ENCODE results near the gene BET1L.
"Not testable (repeated sequence)": the region's sequence is repeated elsewhere in the genome, so short reads cannot be mapped to it uniquely, and the experiment has no call there.

BET1L gene

GRCh38 chr11:227824-228379 lies 20.7 kb upstream of the BET1L start:
- DNase-seq (ENCODE audit: low spot score), result no peak

- no peak for DNase-seq (ENCODE audit: low spot score)
Observed at GRCh38 chr11:225734-226453, 18.7 kb upstream of the BET1L start.

GRCh38 chr11:224424-224823 lies 17.2 kb upstream of the BET1L start:
- no peak for DNase-seq (ENCODE audit: low spot score)

- no peak for DNase-seq (ENCODE audit: low spot score)
Observed at GRCh38 chr11:223884-224283, 16.7 kb upstream of the BET1L start.

DNA sequence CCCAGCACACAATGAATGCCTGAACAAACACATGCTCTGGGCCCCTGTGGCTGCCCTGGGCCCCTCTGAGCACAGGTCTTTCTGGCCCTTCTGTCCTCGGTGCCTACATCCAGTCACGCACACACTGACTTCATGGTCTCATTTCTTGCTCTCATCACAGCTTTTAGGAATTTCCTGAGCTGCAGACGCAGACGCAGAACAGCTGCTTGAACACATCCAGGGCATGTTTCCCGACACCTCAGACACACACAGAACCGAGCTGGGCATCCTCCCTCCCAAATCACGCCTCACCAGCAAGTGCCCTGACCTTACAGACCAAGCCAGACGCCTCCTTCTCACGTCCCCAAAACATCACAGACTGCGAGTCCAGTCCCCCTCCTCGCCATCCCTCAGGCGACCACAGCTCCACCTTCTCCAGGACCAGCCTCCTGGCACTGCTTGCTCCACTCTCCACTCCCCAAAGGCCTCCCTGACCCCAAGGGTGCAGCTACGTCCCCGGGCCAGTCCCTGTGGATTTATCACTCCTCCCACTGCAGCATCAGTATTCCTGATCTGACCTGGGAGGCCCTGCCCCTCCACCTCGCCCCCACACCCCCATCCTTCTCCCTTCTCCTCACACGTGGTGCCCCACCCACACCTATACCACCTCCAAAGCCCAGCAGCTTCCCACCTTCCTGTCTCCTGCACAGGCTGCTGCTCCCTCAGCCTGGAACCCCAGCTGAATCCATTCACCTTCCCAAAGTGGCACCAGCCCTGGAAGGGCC lies 16.0 kb upstream of the BET1L start:
- DNase-seq (ENCODE audit: low spot score), result no peak

GRCh38 chr11:221998-222789 lies 15.0 kb upstream of the BET1L start:
- DNase-seq (ENCODE audit: low spot score), result no peak

GRCh38 chr11:221539-221938 lies 14.3 kb upstream of the BET1L start:
- no peak for DNase-seq (ENCODE audit: low spot score)

DNA sequence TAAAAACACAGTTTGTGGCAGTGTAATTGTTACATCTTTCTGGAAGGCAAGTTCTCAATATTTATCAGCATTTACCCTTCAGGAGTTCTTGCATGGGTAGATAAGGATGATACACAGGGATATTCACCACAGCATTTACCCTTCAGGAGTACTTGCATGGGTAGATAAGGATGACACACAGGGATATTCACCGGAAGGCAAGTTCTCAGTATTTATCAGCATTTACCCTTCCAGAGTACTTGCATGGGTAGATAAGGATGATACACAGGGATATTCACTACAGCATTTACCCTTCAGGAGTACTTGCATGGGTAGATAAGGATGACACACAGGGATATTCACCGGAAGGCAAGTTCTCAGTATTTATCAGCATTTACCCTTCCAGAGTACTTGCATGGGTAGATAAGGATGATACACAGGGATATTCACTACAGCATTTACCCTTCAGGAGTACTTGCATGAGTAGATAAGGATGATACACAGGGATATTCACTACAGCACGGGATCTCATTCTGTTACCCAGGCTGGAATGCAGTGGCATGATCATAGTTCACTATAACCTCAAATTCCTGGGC lies 13.5 kb upstream of the BET1L start:
- DNase-seq (ENCODE audit: low spot score), result not testable (repeated sequence)

DNA sequence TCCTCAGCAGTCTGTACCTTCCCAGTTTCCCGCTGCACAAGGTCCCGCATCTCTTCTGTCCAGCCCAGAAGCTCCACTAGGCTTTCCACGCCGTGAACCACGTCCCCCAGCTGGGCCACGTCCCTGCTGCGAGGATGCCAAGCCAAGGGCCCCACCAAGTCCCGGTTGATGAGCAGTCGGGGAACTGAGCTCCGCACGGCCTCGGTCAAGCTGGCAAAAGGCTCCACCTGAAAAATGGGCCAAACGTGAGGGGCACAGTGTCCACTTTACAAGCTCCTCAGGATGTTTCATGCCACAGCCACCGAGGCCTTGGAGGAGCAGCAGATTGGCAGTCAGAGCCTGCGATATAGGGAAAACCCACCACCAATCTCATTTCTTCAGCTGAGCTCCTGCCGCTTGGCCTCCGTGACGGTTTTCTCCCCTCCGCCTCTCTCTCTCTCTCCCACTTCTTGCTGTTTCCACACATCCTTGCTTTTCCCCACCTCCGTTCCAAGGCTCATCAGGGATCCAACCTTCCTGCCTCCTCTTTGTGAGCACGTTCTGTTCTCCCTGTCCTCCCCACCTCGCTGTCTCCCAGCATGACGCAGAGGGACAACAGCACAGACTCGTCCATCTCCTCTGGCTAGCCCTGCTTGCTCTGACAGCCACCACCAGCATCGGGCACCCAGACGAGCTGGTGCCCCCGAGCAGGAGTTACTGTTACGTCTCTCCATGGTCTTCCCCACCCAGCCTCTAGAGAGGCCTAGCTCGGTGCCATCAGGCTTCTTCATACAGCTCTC lies 11.8 kb upstream of the BET1L start:
- DNase-seq (ENCODE audit: low spot score), result no peak

DNA sequence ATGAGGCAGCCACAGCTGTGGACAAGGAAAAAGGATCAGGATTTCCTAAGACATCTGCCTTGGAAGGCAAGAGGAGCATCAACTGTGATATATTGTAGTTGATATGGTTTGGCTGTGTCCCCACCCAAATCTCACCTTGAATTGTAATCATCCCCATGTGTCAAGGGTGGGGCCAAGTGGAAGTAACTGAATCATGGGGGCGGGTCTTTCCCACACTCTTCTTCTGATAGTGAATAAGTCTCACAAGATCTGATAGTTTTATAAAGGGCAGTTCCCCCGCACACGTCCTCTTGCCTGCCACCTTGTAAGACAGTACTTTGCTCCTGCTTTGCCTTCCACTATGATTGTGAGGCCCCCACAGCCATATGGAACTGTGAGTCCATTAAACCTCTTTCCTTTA lies 10.5 kb upstream of the BET1L start:
- DNase-seq (ENCODE audit: low spot score), result no peak

DNA sequence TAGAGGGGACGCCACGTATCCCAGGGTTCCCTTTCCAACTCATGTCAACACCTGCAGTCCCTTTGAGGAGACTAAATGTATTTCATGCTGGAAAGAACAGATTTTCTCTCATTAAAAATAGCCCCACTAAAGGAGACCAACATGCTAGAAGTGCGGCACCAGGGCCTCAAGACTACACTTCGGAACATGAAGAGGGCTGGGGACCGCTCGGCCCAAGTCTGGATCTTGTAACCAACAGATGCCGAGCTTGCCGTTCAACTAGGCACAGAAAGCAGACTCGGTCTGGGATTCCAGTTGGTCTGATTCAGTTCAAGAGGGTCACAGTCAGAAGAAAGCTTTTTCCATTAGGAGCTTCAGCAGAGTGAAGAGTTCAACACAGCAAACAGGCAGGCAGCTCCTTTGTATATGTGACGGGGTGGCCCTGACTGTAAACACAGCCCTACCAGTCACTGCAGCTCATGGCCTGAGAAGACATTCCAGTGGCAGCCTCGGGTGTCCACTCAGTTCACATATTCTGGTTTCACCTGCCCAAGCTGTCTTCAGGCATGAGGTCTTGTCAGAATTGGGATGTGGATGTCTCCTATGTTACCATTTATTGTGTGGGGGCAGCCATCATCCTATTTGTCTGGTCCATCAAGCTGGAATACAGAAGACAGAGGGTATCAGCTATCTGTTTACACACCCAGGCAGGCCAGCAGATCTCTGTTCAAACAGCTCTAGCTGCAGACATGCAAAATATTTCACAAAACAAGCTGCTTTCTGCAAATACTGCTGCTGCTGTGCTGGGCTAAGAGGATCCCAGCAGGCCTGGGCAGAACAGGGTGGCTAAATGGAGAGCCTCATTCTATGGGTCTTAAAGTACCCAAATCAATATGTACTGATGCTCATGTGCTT lies 9.1 kb upstream of the BET1L start:
- no peak for DNase-seq (ENCODE audit: low spot score)

DNA sequence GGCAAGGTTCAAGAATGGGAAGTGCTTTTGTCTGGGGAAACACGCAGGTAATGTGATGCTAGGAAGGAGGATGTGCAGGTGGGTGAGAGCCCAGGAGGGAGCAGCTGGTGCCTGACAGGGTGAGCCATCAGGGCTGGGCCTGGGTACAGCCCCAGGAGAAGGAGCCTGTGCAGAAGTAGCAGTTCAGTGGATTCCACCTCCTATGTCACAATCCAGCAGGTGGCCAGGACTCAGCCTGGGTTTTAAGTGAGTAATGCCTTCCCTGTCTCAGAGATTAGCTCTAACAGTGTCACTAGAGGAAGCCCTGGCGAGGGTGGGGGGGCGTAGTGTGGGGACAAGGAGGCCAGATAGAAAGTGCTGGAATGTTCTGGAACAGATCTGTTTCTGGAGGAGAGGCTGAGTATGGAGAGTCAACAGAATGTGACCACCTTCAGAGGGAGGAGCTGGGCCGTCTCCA lies 8.4 kb upstream of the BET1L start:
- DNase-seq (ENCODE audit: low spot score), result no peak

- no peak for DNase-seq (ENCODE audit: low spot score)
Observed at GRCh38 chr11:214083-214482, 6.9 kb upstream of the BET1L start.

DNA sequence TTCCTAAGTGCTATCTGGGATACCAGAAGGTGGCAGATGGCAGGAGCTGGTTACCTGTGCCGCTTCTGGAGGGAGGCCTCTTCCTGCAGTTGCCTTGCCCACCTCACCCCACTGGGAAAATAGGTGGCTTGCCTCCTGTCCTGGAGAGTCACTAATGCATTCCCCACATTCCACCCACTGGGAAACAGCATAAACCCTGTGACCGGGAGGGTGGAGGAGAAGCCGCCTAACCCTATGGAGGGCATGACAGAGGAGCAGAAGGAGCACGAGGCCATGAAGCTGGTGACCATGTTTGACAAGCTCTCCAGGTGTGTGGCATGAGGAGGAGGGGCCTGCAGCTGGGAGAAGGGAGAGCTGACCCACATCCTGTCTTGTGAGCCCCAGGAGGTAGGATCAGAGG lies 5.9 kb upstream of the BET1L start:
- no peak for DNase-seq (ENCODE audit: low spot score)

DNA sequence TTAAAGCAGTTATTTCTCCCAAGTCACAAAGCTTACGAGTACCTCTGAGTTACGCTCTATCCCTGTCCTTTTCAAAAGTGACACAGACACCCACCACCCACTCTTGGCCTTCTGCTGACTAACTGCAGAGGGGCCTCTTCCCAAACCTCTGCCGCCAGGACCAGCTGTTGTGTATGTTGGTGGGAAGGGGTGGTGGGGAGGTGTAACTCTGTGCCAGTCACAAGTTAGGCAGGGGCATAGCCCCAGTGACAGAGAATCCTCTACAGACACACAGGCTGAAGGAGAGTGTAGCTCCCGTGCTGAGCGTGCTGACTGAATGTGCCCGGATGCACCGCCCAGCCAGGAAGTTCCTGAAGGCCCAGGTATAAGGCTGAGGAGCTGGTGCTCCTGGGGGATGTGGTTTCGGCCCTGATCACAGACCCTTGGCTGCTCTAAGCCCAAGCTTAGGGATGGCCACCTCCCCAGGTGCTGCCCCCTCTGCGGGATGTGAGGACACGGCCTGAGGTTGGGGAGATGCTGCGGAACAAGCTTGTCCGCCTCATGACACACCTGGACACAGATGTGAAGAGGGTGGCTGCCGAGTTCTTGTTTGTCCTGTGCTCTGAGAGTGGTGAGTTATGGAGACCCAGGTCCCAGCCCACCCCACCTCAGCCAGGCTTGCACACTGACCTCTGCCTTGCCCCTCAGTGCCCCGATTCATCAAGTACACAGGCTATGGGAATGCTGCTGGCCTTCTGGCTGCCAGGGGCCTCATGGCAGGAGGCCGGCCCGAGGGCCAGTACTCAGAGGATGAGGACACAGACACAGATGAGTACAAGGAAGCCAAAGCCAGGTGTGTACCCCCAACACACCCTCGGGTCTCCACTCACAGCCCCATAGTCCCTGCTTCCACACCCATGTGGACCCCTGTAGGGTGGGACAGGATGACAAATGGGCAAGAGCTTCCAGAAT lies 5.2 kb upstream of the BET1L start:
- no peak for DNase-seq (ENCODE audit: low spot score)

DNA sequence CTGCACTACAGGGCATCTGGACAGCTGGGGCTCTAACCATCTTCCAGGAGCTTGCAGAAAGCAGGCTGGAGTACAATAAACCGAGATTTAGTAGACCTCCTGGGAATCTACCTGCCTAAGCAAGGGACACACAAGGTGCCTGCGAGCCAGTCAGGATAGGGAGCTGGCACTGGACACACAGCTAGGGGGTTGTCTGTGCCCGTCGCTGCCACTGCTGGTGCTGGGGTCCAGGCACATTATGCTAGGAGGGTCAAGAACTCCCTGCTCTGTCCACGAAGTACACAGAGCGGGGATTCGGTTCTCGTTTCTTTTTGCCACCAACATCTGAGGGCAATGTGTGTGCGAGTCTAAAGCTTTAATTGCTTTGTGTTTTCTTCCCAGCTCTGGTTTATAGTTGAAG lies 4.5 kb upstream of the BET1L start:
- DNase-seq (ENCODE audit: low spot score), result no peak

DNA sequence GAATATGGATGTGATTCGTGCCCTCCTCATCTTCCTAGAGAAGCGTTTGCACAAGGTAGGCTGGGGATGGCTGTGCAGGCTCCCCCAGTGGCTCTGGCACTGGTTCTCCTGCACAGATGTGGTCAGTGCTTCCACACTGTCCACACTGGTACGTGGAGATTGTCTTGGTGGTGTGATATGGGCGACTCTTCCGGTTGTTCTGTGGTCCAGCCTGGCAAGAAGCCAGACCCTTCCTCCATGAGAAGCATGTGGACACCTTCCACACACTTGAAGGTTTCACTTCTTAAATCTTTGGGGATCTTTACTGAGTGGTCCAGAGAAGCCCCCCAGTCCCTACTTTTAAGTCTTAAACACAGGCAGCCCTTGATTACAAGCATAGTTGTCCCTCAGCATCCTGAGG lies 4.1 kb upstream of the BET1L start:
- DNase-seq (ENCODE audit: low spot score), result no peak

- no peak for DNase-seq (ENCODE audit: low spot score)
Observed at GRCh38 chr11:210803-211180, 3.6 kb upstream of the BET1L start.

DNA sequence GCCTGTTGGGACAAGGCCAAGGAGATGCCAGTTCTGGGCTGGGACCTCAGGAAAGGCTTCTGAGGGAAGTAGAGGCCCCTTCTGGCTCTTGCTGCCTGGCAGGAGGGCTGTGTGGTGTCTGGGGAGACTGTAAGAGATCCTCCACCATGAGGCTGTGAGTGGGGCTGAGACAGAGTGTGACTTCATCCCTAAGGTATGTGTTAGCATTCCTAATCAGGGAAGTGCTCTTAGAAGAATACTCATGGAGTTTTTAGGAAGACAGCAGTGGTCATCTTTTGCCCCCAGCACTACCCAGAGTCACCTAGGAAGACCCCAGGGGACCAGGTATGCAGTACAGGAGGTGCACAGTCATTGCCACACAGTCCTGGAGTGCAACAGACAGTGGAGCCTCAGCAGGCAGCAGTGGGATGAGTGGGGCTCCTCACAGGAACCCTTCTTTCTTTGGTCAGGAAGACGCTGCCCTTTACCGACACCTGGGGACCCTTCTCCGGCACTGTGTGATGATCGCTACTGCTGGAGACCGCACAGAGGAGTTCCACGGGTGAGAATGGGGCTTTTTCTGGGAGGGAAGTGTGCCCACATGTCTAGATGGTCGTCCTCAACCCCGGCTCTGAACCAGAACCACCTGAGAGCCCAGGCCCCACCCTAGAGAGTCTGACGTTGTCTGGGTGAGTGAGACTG lies 3.1 kb upstream of the BET1L start:
- peak; percentile 87 for DNase-seq (ENCODE audit: low spot score)

All from GM03348 (cell line).